Endothelial cell of umbilical vein (primary cell): ENCODE data around the gene MROH9. TPM values are rescaled to one million over a fixed set of nuclear protein-coding genes. Genes with fewer than 3 reads are reported as not detected.
"Not testable (repeated sequence)": the region's sequence is repeated elsewhere in the genome, so short reads cannot be mapped to it uniquely, and the experiment has no call there.

ENCODE experiments used
- BruUV-seq: library from RNA; stranded (reverse); fragments of 400-500 nt; replicated peaks from 2 replicates; lab custom pipeline; 2021; lab: Mats Ljungman, UMichigan
- CTCF ChIA-PET: fragments of 300-600, 350-600 bp; sonication (Branson Sonifier 250); formaldehyde crosslinking; loops from one replicate; lab custom pipeline; 2021; ENCODE audit warnings: antibody characterized with exemption, inconsistent platforms; lab: Charles Lee
- POLR2A ChIA-PET: fragments of 300-600, 350-600 bp; sonication (Branson Sonifier 250); formaldehyde crosslinking; loops from one replicate; lab custom pipeline; 2021; ENCODE audit warnings: antibody characterized with exemption, inconsistent platforms; lab: Charles Lee
- DNase-seq: peaks from one replicate; pipeline ENCODE4 v3.0.0-alpha.2; 2011; ENCODE audit warnings: low read depth, low spot score
- FAIRE-seq: peaks from 2 replicates; lab custom pipeline; 2011; peaks lifted over from hg19 to GRCh38; lab: Jason Lieb, UNC
- H2AFZ ChIP-seq: 2 replicates; pipeline ENCODE4 v1.6.0; 2012; ENCODE audit warnings: low read depth, low read length, control low read depth, inconsistent platforms
- H3K27ac ChIP-seq: 2 replicates; pipeline ENCODE4 v1.5.1; 2011; ENCODE audit warnings: low read depth, mild to moderate bottlenecking, control low read depth, low read length, moderate library complexity; ENCODE audit not compliant: insufficient read depth
- H3K27me3 ChIP-seq, 2 experiments: 2 replicates each; pipeline versions ENCODE4 v1.6.0 to v1.6.1; 2011; ENCODE audit warnings: low read length in 2 of 2, mixed read lengths in 1 of 2; ENCODE audit not compliant: control insufficient read depth in 2 of 2, insufficient read depth in 2 of 2
- H3K36me3 ChIP-seq, 2 experiments: 2 replicates in 1 of 2; 3 replicates in 1 of 2; pipeline ENCODE4 v1.5.1; 2011; ENCODE audit warnings: low read length in 2 of 2, mild to moderate bottlenecking in 1 of 2, moderate library complexity in 1 of 2; ENCODE audit not compliant: control insufficient read depth in 2 of 2, insufficient read depth in 2 of 2; ENCODE audit errors: extremely low read depth in 1 of 2
- H3K4me1 ChIP-seq: 3 replicates; pipeline ENCODE4 v1.5.1; 2011; ENCODE audit warnings: mild to moderate bottlenecking, low read length; ENCODE audit not compliant: control insufficient read depth, insufficient read depth; ENCODE audit errors: extremely low read depth
- H3K4me2 ChIP-seq: 2 replicates; pipeline ENCODE4 v1.6.1; 2011; ENCODE audit warnings: low read length, control low read depth, mixed read lengths; ENCODE audit not compliant: insufficient read depth
- H3K4me3 ChIP-seq, 3 experiments: fragments of 200-600 bp in 1 of 3; sonication (generic), shearing (Covaris generic) in 1 of 3; replicated peaks in 1 of 3; 2 replicates each; pipeline ENCODE4 v1.5.1; 2011 to 2016; ENCODE audit warnings: control low read depth in 3 of 3, low read length in 3 of 3, mild to moderate bottlenecking in 2 of 3, inconsistent platforms in 1 of 3, low read depth in 1 of 3, moderate library complexity in 1 of 3; ENCODE audit not compliant: insufficient read depth in 1 of 3
- H3K79me2 ChIP-seq: 2 replicates; pipeline ENCODE4 v1.6.0; 2012; ENCODE audit warnings: low read length, inconsistent platforms; ENCODE audit not compliant: control insufficient read depth, insufficient read depth
- H3K9ac ChIP-seq: replicated peaks from 2 replicates; pipeline ENCODE3; 2011; ENCODE audit warnings: low read length, control low read depth; ENCODE audit not compliant: insufficient read depth; ENCODE audit errors: extremely low read depth
- H3K9me1 ChIP-seq: replicated peaks from 3 replicates; pipeline ENCODE4 v1.6.0; 2011; ENCODE audit warnings: mild to moderate bottlenecking, low read length; ENCODE audit not compliant: control insufficient read depth, insufficient read depth; ENCODE audit errors: extremely low read depth
- H3K9me3 ChIP-seq: replicated peaks from 2 replicates; pipeline ENCODE4 v1.5.1; 2012; ENCODE audit warnings: low read length, inconsistent platforms; ENCODE audit not compliant: control insufficient read depth, insufficient read depth
- H4K20me1 ChIP-seq: replicated peaks from 2 replicates; pipeline ENCODE3; 2011; ENCODE audit warnings: mild to moderate bottlenecking, low read length; ENCODE audit not compliant: control insufficient read depth, insufficient read depth; ENCODE audit errors: extremely low read depth
- EZH2 ChIP-seq: IDR thresholded peaks from 2 replicates; pipeline ENCODE4 v1.6.1; 2012; ENCODE audit warnings: borderline replicate concordance, low read depth, mild to moderate bottlenecking, moderate library complexity, low read length, inconsistent platforms; ENCODE audit not compliant: severe bottlenecking
- FOS ChIP-seq: IDR thresholded peaks from 2 replicates; pipeline ENCODE4 v1.6.1; 2011; ENCODE audit warnings: mild to moderate bottlenecking, low read length, moderate library complexity, borderline replicate concordance; ENCODE audit not compliant: insufficient read depth
- GATA2 ChIP-seq: IDR thresholded peaks from 2 replicates; pipeline ENCODE4 v1.7.0; 2011; ENCODE audit warnings: low read depth, mild to moderate bottlenecking, moderate library complexity, mixed read lengths, low read length; ENCODE audit not compliant: insufficient read length, insufficient read depth
- JUN ChIP-seq: IDR thresholded peaks from 2 replicates; pipeline ENCODE4 v1.6.1; 2011; ENCODE audit warnings: borderline replicate concordance, low read depth; ENCODE audit not compliant: insufficient read length, insufficient read depth
- MYC ChIP-seq: IDR thresholded peaks from one replicate; pipeline ENCODE4 v1.6.1; 2011; ENCODE audit warnings: mild to moderate bottlenecking, low read depth, low read length
- POLR2A ChIP-seq: IDR thresholded peaks from 2 replicates; pipeline ENCODE4 v1.6.1; 2012; ENCODE audit warnings: low read depth, mild to moderate bottlenecking, control low read depth, low read length
- POLR2AphosphoS5 ChIP-seq: IDR thresholded peaks from 2 replicates; pipeline ENCODE4 v1.6.1; 2012; ENCODE audit warnings: low read depth, mild to moderate bottlenecking, control low read depth, low read length, moderate library complexity; ENCODE audit not compliant: insufficient read depth
- dilution Hi-C: fragments of 300-500 bp; cut with MboI; formaldehyde crosslinking; loops from one replicate; pipeline ENCODE4 v1.15.0; 2019; ENCODE audit warnings: low sequenced_read_pairs; ENCODE audit not compliant: extremely low pct_ligation_motif_present
- intact Hi-C: fragments of 100-400 bp; cut with micrococcal nuclease; formaldehyde crosslinking; loops from one replicate; pipeline ENCODE4 v1.10.0; 2022
- polyA plus RNA-seq, 4 experiments: library from polyadenylated mRNA; depleted of rRNA in 3 of 4; stranded (reverse) in 3 of 4; unstranded in 1 of 4; fragments of >200 nt; gene quantifications; 2 replicates each; pipeline versions ENCODE4 v1.2.1 to v1.2.3, GENCODE V29; 2011 to 2012; ENCODE audit warnings: missing spikeins in 1 of 4
- total RNA-seq: library from RNA; stranded (reverse); gene quantifications from 2 replicates; pipeline ENCODE4 v1.2.3, GENCODE V29; 2021
- TF ChIP-seq, protein P1 (sequence below), 2 donors: IDR thresholded peaks; 1 replicate in 1 of 2; 2 replicates in 1 of 2; pipeline ENCODE4 v1.5.1; 2011; ENCODE audit warnings: low read length in 2 of 2, mild to moderate bottlenecking in 2 of 2, moderate library complexity in 2 of 2, control low read depth in 1 of 2, inconsistent platforms in 1 of 2, low read depth in 1 of 2; ENCODE audit not compliant: insufficient read depth in 1 of 2; ENCODE audit errors: extremely low read depth in 1 of 2
- TF ChIP-seq, protein P2 (sequence below): IDR thresholded peaks from 2 replicates; pipeline ENCODE4 v1.6.1; 2011; ENCODE audit not compliant: insufficient read depth, insufficient read length

Gene MROH9
- total and polyA plus RNA-seq, 2 donors (not counting 3 experiments of a cell fraction or from before 2014, with no cell fraction given) = not detected

DNA sequence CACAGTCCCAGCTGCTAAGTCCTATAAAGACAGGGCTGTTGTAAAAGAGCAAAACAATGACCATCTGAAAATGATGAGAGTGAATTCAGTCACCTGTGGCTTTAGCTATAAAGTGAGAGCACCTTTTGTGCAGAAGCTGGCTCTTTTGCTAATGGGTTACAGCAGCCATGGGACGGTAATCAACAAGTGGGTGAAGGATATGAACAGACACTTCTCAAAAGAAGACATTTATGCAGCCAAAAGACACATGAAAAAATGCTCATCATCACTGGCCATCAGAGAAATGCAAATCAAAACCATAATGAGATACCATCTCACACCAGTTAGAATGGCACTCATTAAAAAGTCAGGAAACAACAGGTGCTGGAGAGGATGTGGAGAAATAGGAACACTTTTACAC lies 16.4 kb downstream of the MROH9 start:
- DNase-seq, H3K9ac ChIP-seq, H3K4me3 ChIP-seq, H3K9me3 ChIP-seq, H3K27ac ChIP-seq, H3K4me1 ChIP-seq, H3K27me3 ChIP-seq, intact Hi-C loops, FAIRE-seq, H3K36me3 ChIP-seq, H3K9me1 ChIP-seq, H2AFZ ChIP-seq, dilution Hi-C loops, H3K4me2 ChIP-seq, BruUV-seq, H4K20me1 ChIP-seq, POLR2A ChIA-PET, H3K79me2 ChIP-seq: not testable (repeated sequence)
- CTCF ChIA-PET = interaction anchor here (1.2 kb wide), 1 partner anchor 15 kb away, joined by 4 read pairs; no protein-coding TSS in a partner anchor

DNA sequence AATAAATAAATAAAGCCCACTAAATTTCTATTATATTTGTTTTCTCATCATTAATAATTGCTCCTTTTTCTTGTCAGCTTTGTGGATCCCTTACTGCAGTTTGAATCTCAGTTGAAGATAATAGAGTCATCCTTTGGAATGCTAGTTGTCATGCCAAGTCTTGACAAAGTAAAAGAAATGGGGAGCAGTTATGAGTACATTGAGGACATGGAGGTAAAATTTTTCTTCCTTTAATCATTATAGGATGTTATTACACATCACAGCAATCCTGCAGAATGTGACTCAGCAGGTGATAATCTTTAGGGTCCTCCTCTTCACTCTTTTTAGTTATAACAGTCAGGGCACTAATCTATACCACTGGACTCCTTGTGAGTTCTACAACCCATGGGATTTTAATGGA lies 24.1 kb downstream of the MROH9 start:
- dilution Hi-C loops (no loop called here), intact Hi-C loops (no loop called here)
- Histone ChIP-seq H3K4me2 (no peak overlapping the region), H3K4me1 (no peaks in the 10 kb centered on the region), H3K9ac (no peak overlapping the region), H3K27ac (no peak overlapping the region), H3K36me3 (no peaks in the 10 kb centered on the region), H4K20me1 (no peaks in the 10 kb centered on the region), H3K27me3 (peaks cover 0 to under 1% of the 10 kb centered on the region in 2 experiments), H3K9me3 (no peaks in the 10 kb centered on the region), H2AFZ (no peak overlapping the region), H3K9me1 (no peaks in the 10 kb centered on the region), H3K4me3 (no peak overlapping the region), H3K79me2 (no peaks in the 10 kb centered on the region)
- DNase-seq (no peak), FAIRE-seq (no peak)
- BruUV-seq = no TSS peak
- TF ChIP-seq GATA2 = no peak
- TF ChIP-seq POLR2AphosphoS5 = no peak
- TF ChIP-seq FOS = no peak
- TF ChIP-seq, protein P1, sequence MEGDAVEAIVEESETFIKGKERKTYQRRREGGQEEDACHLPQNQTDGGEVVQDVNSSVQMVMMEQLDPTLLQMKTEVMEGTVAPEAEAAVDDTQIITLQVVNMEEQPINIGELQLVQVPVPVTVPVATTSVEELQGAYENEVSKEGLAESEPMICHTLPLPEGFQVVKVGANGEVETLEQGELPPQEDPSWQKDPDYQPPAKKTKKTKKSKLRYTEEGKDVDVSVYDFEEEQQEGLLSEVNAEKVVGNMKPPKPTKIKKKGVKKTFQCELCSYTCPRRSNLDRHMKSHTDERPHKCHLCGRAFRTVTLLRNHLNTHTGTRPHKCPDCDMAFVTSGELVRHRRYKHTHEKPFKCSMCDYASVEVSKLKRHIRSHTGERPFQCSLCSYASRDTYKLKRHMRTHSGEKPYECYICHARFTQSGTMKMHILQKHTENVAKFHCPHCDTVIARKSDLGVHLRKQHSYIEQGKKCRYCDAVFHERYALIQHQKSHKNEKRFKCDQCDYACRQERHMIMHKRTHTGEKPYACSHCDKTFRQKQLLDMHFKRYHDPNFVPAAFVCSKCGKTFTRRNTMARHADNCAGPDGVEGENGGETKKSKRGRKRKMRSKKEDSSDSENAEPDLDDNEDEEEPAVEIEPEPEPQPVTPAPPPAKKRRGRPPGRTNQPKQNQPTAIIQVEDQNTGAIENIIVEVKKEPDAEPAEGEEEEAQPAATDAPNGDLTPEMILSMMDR (IDR thresholded peaks at IDR 0.05; ENCODE audit: extremely low read depth in 1 of 2, insufficient read depth in 1 of 2, low read depth in 1 of 2, low read length in 2 of 2) = no peak
- TF ChIP-seq JUN = no peak
- no peak for TF ChIP-seq EZH2
- TF ChIP-seq, protein P2, sequence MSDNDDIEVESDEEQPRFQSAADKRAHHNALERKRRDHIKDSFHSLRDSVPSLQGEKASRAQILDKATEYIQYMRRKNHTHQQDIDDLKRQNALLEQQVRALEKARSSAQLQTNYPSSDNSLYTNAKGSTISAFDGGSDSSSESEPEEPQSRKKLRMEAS = no peak
- TF ChIP-seq MYC = no peak
- TF ChIP-seq POLR2A = no peak
- POLR2A ChIA-PET = no interaction called here
- CTCF ChIA-PET = interaction anchor here (1.2 kb wide), 2 partner anchors 8 to 9 kb away, joined by 3 read pairs; no protein-coding TSS in a partner anchor
